SK-N-SH (cell line): ENCODE data around the gene NUTM2G.

Experiments
- CTCF ChIP-seq: fragments of 200-600 bp; sonication (generic); IDR thresholded peaks from 2 replicates; pipeline ENCODE4 v1.6.1; 2017; ENCODE audit warnings: antibody characterized with exemption, mild to moderate bottlenecking, moderate library complexity
- NRF1 ChIP-seq: IDR thresholded peaks from 2 replicates; pipeline ENCODE4 v1.6.1; 2012; ENCODE audit warnings: low read depth, mild to moderate bottlenecking, low read length
- POLR2AphosphoS5 ChIP-seq: IDR thresholded peaks from 2 replicates; pipeline ENCODE4 v1.6.1; 2012; ENCODE audit warnings: low read depth, low read length
- RFX5 ChIP-seq: IDR thresholded peaks from 2 replicates; pipeline ENCODE4 v1.6.1; 2012; ENCODE audit warnings: mild to moderate bottlenecking, improper control_type of control experiment, low read length

GRCh38 chr9:96884443-96884842 lies 44.2 kb upstream of the NUTM2G start:
- no peak for TF ChIP-seq CTCF
- TF ChIP-seq POLR2AphosphoS5, result no peak
- no peak for TF ChIP-seq NRF1
- no peak for TF ChIP-seq RFX5
